Activated T-cell treated with anti-CD3 and anti-CD28 coated beads, Interleukin-2, amount 50 U/mL, for 4 hours (primary cell): ENCODE results near the gene UBA52. TPM values are rescaled to one million over a fixed set of nuclear protein-coding genes. Genes with fewer than 3 reads are reported as not detected.
A peak's percentile ranks its signal among the peaks of the same experiment; 100 is the strongest.
"Not testable (repeated sequence)": the region's sequence is repeated elsewhere in the genome, so short reads cannot be mapped to it uniquely, and the experiment has no call there.

ENCODE experiments used
- ATAC-seq, 2 donors: fragments of 200-7000 bp; cut with Tn5 transposase; one replicate each; pipeline ENCODE4 v1.10.0; 2021
- DNase-seq: peaks from one replicate; pipeline ENCODE4 v3.0.0-alpha.2; 2020
- H3K27me3 Mint-ChIP-seq: one replicate; pipeline ENCODE4 v1.8.0; 2021; ENCODE audit warnings: low read depth, mixed read lengths
- H3K36me3 Mint-ChIP-seq: one replicate; pipeline ENCODE4 v1.8.0; 2022; ENCODE audit warnings: mixed read lengths; ENCODE audit not compliant: insufficient read depth
- H3K4me1 Mint-ChIP-seq: one replicate; pipeline ENCODE4 v1.8.0; 2021; ENCODE audit warnings: low read depth, mixed read lengths
- H3K4me3 Mint-ChIP-seq: one replicate; pipeline ENCODE4 v1.8.0; 2021; ENCODE audit warnings: mild to moderate bottlenecking, moderate library complexity, mixed read lengths
- H3K9me3 Mint-ChIP-seq: one replicate; pipeline ENCODE4 v1.8.0; 2021; ENCODE audit warnings: mixed read lengths
- total RNA-seq, 3 donors: library from RNA; stranded (reverse); gene quantifications; one replicate each; pipeline ENCODE4 v1.2.1, GENCODE V29; 2021

The UBA52 gene
- 1,000 to 10,000 TPM; 1,928 to 2,027 (median 1,945) TPM for total RNA-seq

- ATAC-seq = peak; percentile 93 to 95
- peak; percentile 99 for DNase-seq
- peak within 1 kb of the TSS; percentile 98 for H3K4me3 Mint-ChIP-seq
- H3K36me3 Mint-ChIP-seq = peaks cover 44% of the 10 kb centered on the region
- H3K9me3 Mint-ChIP-seq = no peaks in the 10 kb centered on the region
- H3K27me3 Mint-ChIP-seq = no peaks in the 10 kb centered on the region
- peaks cover 25% of the 10 kb centered on the region for H3K4me1 Mint-ChIP-seq
Observed at GRCh38 chr19:18571564-18572344, at the start of gene UBA52. UBA52 (plus strand) TSS chr19:18571857; CDS start chr19:18573301, 1,444 bp downstream.

- no peaks in the 10 kb centered on the region for H3K9me3 Mint-ChIP-seq
- no peaks in the 10 kb centered on the region for H3K36me3 Mint-ChIP-seq
- no peaks in the 10 kb centered on the region for H3K27me3 Mint-ChIP-seq
- ATAC-seq (peak; percentile 91 to 92), DNase-seq (peak; percentile 100)
- H3K4me1 Mint-ChIP-seq = peaks cover 11% of the 10 kb centered on the region
- peak overlapping the region; percentile 91 for H3K4me3 Mint-ChIP-seq
Observed at GRCh38 chr19:18522124-18522861, 49.4 kb upstream of the UBA52 start.

- DNase-seq, H3K9me3 Mint-ChIP-seq, ATAC-seq, H3K36me3 Mint-ChIP-seq, H3K27me3 Mint-ChIP-seq: not testable (repeated sequence)
- Mint-ChIP-seq H3K4me3 (peak overlapping the region; percentile 91), H3K4me1 (peaks cover 10% of the 10 kb centered on the region)
Observed at GRCh38 chr19:18522862-18523440, 48.7 kb upstream of the UBA52 start.

- no peaks in the 10 kb centered on the region for H3K27me3 Mint-ChIP-seq
- no peak overlapping the region for H3K4me3 Mint-ChIP-seq
- DNase-seq (no peak), ATAC-seq (no peak)
- H3K4me1 Mint-ChIP-seq = peaks cover 7% of the 10 kb centered on the region
- no peaks in the 10 kb centered on the region for H3K9me3 Mint-ChIP-seq
- H3K36me3 Mint-ChIP-seq = no peaks in the 10 kb centered on the region
Observed at GRCh38 chr19:18523841-18524240, 47.8 kb upstream of the UBA52 start.

GRCh38 chr19:18526316-18526715, 45.3 kb upstream of the UBA52 start:
- no peaks in the 10 kb centered on the region for H3K9me3 Mint-ChIP-seq
- ATAC-seq (no peak), DNase-seq (no peak)
- no peaks in the 10 kb centered on the region for H3K4me1 Mint-ChIP-seq
- H3K4me3 Mint-ChIP-seq = no peak overlapping the region
- H3K36me3 Mint-ChIP-seq = peaks cover 1% of the 10 kb centered on the region
- no peaks in the 10 kb centered on the region for H3K27me3 Mint-ChIP-seq

- Mint-ChIP-seq H3K4me1 (no peaks in the 10 kb centered on the region), H3K4me3 (no peak overlapping the region), H3K27me3 (no peaks in the 10 kb centered on the region), H3K36me3 (peaks cover 11% of the 10 kb centered on the region), H3K9me3 (no peaks in the 10 kb centered on the region)
- ATAC-seq = no peak
- no peak for DNase-seq
Observed at GRCh38 chr19:18529782-18530181, 41.9 kb upstream of the UBA52 start.

- Mint-ChIP-seq H3K36me3 (peaks cover 14% of the 10 kb centered on the region), H3K9me3 (no peaks in the 10 kb centered on the region), H3K4me1 (no peaks in the 10 kb centered on the region), H3K27me3 (no peaks in the 10 kb centered on the region), H3K4me3 (no peak overlapping the region)
- ATAC-seq (no peak), DNase-seq (no peak)
Observed at GRCh38 chr19:18531485-18531884, 40.2 kb upstream of the UBA52 start.

- ATAC-seq = no peak
Observed at GRCh38 chr19:18532168-18532890, 39.3 kb upstream of the UBA52 start.

GRCh38 chr19:18533058-18533457, 38.6 kb upstream of the UBA52 start:
- peaks cover 20% of the 10 kb centered on the region for H3K36me3 Mint-ChIP-seq
- H3K27me3 Mint-ChIP-seq = no peaks in the 10 kb centered on the region
- no peaks in the 10 kb centered on the region for H3K9me3 Mint-ChIP-seq
- no peaks in the 10 kb centered on the region for H3K4me1 Mint-ChIP-seq
- no peak overlapping the region for H3K4me3 Mint-ChIP-seq
- DNase-seq (no peak), ATAC-seq (no peak)

More at GRCh38 chr19:18532168-18532890, 39.3 kb upstream of the UBA52 start:
- Mint-ChIP-seq H3K36me3 (peaks cover 18% of the 10 kb centered on the region), H3K27me3 (no peaks in the 10 kb centered on the region), H3K4me1 (no peaks in the 10 kb centered on the region), H3K9me3 (no peaks in the 10 kb centered on the region), H3K4me3 (no peak overlapping the region)
- no peak for DNase-seq

- DNase-seq (no peak), ATAC-seq (no peak)
- Mint-ChIP-seq H3K9me3 (no peaks in the 10 kb centered on the region), H3K4me1 (peaks cover 3% of the 10 kb centered on the region), H3K27me3 (no peaks in the 10 kb centered on the region), H3K4me3 (no peak overlapping the region), H3K36me3 (peaks cover 20% of the 10 kb centered on the region)
Observed at GRCh38 chr19:18536475-18536874, 35.2 kb upstream of the UBA52 start.

- DNase-seq = no peak
Observed at GRCh38 chr19:18537431-18537830, 34.2 kb upstream of the UBA52 start.

GRCh38 chr19:18538115-18538514, 33.5 kb upstream of the UBA52 start:
- H3K27me3 Mint-ChIP-seq = no peaks in the 10 kb centered on the region
- H3K4me3 Mint-ChIP-seq = no peak overlapping the region
- peaks cover 10% of the 10 kb centered on the region for H3K4me1 Mint-ChIP-seq
- DNase-seq = no peak
- no peak for ATAC-seq
- peaks cover 14% of the 10 kb centered on the region for H3K36me3 Mint-ChIP-seq
- no peaks in the 10 kb centered on the region for H3K9me3 Mint-ChIP-seq

More at GRCh38 chr19:18537431-18537830, 34.2 kb upstream of the UBA52 start:
- no peak for ATAC-seq
- no peaks in the 10 kb centered on the region for H3K9me3 Mint-ChIP-seq
- no peak overlapping the region for H3K4me3 Mint-ChIP-seq
- no peaks in the 10 kb centered on the region for H3K27me3 Mint-ChIP-seq
- H3K36me3 Mint-ChIP-seq = peaks cover 16% of the 10 kb centered on the region
- H3K4me1 Mint-ChIP-seq = peaks cover 8% of the 10 kb centered on the region

GRCh38 chr19:18539372-18539771, 32.3 kb upstream of the UBA52 start:
- no peaks in the 10 kb centered on the region for H3K9me3 Mint-ChIP-seq
- no peak for DNase-seq
- H3K36me3 Mint-ChIP-seq = peaks cover 12% of the 10 kb centered on the region
- ATAC-seq = no peak
- H3K4me1 Mint-ChIP-seq = peaks cover 17% of the 10 kb centered on the region
- H3K27me3 Mint-ChIP-seq = no peaks in the 10 kb centered on the region
- H3K4me3 Mint-ChIP-seq = no peak overlapping the region

GRCh38 chr19:18540200-18540599, 31.5 kb upstream of the UBA52 start:
- not testable (repeated sequence) for H3K4me3 Mint-ChIP-seq, H3K9me3 Mint-ChIP-seq, ATAC-seq, DNase-seq, H3K27me3 Mint-ChIP-seq
- Mint-ChIP-seq H3K36me3 (peaks cover 11% of the 10 kb centered on the region), H3K4me1 (peaks cover 17% of the 10 kb centered on the region)
